ENCODE measurements around the gene MAP4K3.

Gene MAP4K3

GRCh38 chr2:39424951-39425350 is 12.1 kb downstream of the MAP4K3 start:
- no peak for TF ChIP-seq CTCF (IDR thresholded peaks at IDR 0.05)
- Histone ChIP-seq H3K4me1 (ENCODE audit: control insufficient read depth in 1 of 2, insufficient read depth in 1 of 2, low read depth in 1 of 2, low read length in 1 of 2) (peaks cover 0 to 4% of the 10 kb centered on the region in 2 experiments), H3K36me3 (no peaks in the 10 kb centered on the region), H3K27ac (no peak overlapping the region), H3K9me3 (no peaks in the 10 kb centered on the region), H3K27me3 (no peaks in the 10 kb centered on the region), H3K4me3 (ENCODE audit: low read depth in 1 of 2, low read length in 1 of 2) (no peak overlapping the region)

- no peaks in the 10 kb centered on the region for H3K36me3 ChIP-seq
- peaks cover 0 to 4% of the 10 kb centered on the region in 2 experiments for H3K4me1 ChIP-seq (ENCODE audit: control insufficient read depth in 1 of 2, insufficient read depth in 1 of 2, low read depth in 1 of 2, low read length in 1 of 2)
- no peaks in the 10 kb centered on the region for H3K9me3 ChIP-seq
Observed at GRCh38 chr2:39422700-39423099, 14.4 kb downstream of the MAP4K3 start.

GRCh38 chr2:39421354-39421753 is 15.7 kb downstream of the MAP4K3 start:
- Histone ChIP-seq H3K9me3 (no peaks in the 10 kb centered on the region), H3K27ac (no peak overlapping the region), H3K36me3 (no peaks in the 10 kb centered on the region), H3K27me3 (no peaks in the 10 kb centered on the region), H3K4me1 (ENCODE audit: control insufficient read depth in 1 of 2, insufficient read depth in 1 of 2, low read depth in 1 of 2, low read length in 1 of 2) (peaks cover 0 to 4% of the 10 kb centered on the region in 2 experiments), H3K4me3 (ENCODE audit: low read depth in 1 of 2, low read length in 1 of 2) (no peak overlapping the region)
- no peak for TF ChIP-seq CTCF (IDR thresholded peaks at IDR 0.05)

More at GRCh38 chr2:39422700-39423099, 14.4 kb downstream of the MAP4K3 start:
- H3K4me3 ChIP-seq (ENCODE audit: low read depth in 1 of 2, low read length in 1 of 2), result no peak overlapping the region
- H3K27me3 ChIP-seq, result no peaks in the 10 kb centered on the region
- no peak overlapping the region for H3K27ac ChIP-seq
- no peak for TF ChIP-seq CTCF (IDR thresholded peaks at IDR 0.05)

- Histone ChIP-seq H3K4me3 (ENCODE audit: low read depth in 1 of 2, low read length in 1 of 2) (no peak overlapping the region), H3K27ac (no peak overlapping the region), H3K27me3 (no peaks in the 10 kb centered on the region), H3K36me3 (no peaks in the 10 kb centered on the region), H3K9me3 (no peaks in the 10 kb centered on the region), H3K4me1 (ENCODE audit: control insufficient read depth in 1 of 2, insufficient read depth in 1 of 2, low read depth in 1 of 2, low read length in 1 of 2) (peaks cover 0 to 4% of the 10 kb centered on the region in 2 experiments)
- no peak for TF ChIP-seq CTCF (IDR thresholded peaks at IDR 0.05)
Observed at GRCh38 chr2:39419282-39420223, 17.5 kb downstream of the MAP4K3 start.

GRCh38 chr2:39418491-39418890 is 18.6 kb downstream of the MAP4K3 start:
- no peaks in the 10 kb centered on the region for H3K9me3 ChIP-seq
- H3K36me3 ChIP-seq, result no peaks in the 10 kb centered on the region
- no peaks in the 10 kb centered on the region for H3K27me3 ChIP-seq
- no peak overlapping the region for H3K4me3 ChIP-seq (ENCODE audit: low read depth in 1 of 2, low read length in 1 of 2)
- peaks cover 0 to 4% of the 10 kb centered on the region in 2 experiments for H3K4me1 ChIP-seq (ENCODE audit: control insufficient read depth in 1 of 2, insufficient read depth in 1 of 2, low read depth in 1 of 2, low read length in 1 of 2)
- TF ChIP-seq CTCF (IDR thresholded peaks at IDR 0.05), result no peak
- no peak overlapping the region for H3K27ac ChIP-seq

Measured in neutrophil (primary cell).